ENCODE measurements around the gene SERPINB10. TPM values are rescaled to one million over a fixed set of nuclear protein-coding genes. Genes with fewer than 3 reads are reported as not detected.

The SERPINB10 gene
- total RNA-seq, 1 experiment from 2014 or later = not detected

DNA sequence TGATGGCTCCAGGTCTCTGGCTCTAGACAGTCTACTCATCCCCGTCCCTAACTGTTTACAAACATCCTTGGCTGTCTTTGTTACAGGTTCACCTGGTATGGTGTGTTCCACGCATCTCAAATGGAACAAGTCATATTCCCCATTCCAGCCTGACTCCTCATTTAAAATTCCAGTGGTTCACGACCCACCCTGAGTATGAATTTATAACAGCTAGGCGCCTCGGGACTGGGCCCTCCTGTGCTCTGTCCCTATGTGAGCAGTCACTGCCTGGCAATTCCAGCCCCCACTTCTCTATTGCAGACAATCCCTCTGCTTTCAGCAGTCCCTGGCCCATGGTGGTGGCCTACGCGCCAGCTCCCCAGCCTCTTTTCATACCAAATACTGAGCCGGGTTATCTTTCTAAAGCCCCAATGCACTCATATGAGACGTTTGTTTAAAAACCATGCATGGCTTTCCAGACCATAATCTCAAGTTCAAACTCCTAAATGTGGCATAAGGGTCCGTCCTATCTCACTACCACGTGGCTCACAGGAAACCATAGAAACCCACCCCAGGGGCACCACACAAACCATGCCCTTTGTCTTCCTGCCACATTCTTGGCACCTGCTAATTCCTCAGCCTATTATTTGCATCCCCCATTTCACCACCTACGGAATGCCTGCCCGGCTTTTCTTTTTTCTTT is 63.7 kb downstream of the SERPINB10 start:
- Mint-ChIP-seq H3K4me1 (peaks cover 21% of the 10 kb centered on the region), H3K27ac (peak overlapping the region; percentile 97), H3K9me3 (no peaks in the 10 kb centered on the region), H3K36me3 (no peaks in the 10 kb centered on the region), H3K27me3 (ENCODE audit: low read depth) (peaks cover 56% of the 10 kb centered on the region), H3K4me3 (peak overlapping the region; percentile 90)
- ATAC-seq (no peak; the same call in 1 of the 2 replicates), DNase-seq (ENCODE audit: low spot score) (no peak)
- POLR2A ChIA-PET = no interaction called here
- no peak for TF ChIP-seq SOX15 (CRISPR knock-in tag; IDR thresholded peaks at IDR 0.05)
- CTCF ChIA-PET = interaction anchor here (2.2 kb wide), 1 partner anchor 23 kb away, joined by 10 read pairs; no protein-coding TSS in a partner anchor

DNA sequence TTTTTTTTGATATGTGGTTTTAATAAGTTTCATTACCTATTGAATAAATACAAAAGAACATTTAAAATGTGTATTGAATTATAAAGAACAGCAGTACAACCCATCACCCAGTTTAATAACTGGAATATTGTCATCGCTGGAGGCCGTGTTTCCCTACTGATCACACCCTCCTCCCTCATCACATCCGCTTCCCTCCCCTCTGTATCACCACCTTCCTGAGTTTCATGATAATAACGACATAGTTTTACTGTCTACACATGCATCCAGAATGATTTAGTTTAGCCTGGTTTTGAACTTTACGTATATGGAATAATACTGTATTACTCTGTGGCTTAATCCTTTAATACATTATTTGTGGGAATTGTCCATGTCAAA is 64.2 kb downstream of the SERPINB10 start:
- CTCF ChIA-PET = interaction anchor here (2.2 kb wide), 1 partner anchor 23 kb away, joined by 10 read pairs; no protein-coding TSS in a partner anchor
- POLR2A ChIA-PET = no interaction called here

DNA sequence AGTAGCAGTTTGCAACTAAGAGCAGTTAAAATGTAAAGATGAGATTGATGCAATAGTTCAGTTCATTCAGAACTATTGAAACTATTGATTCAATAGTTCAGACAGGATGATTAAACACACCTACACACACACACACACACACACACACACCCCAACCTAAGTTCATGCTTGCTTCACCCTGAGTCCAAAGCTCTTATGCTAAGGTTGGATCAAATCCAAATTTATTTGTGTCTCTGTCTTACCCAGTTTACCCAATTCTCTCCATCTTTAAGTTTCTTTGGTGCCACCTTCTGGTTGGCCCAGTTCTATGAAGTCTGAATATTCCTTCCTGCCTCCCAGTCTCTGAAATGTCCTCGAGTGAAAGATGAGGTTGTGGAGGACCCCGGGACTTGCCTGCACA is 67.2 kb downstream of the SERPINB10 start:
- no peaks in the 10 kb centered on the region for H3K36me3 Mint-ChIP-seq
- DNase-seq (ENCODE audit: low spot score) (no peak), ATAC-seq (no peak)
- peaks cover 83% of the 10 kb centered on the region for H3K27me3 Mint-ChIP-seq (ENCODE audit: low read depth)
- H3K9me3 Mint-ChIP-seq = no peaks in the 10 kb centered on the region
- peaks cover 15% of the 10 kb centered on the region for H3K4me1 Mint-ChIP-seq
- CTCF ChIA-PET = interaction anchor here (1.2 to 2.5 kb wide), 3 partner anchors 10 to 38 kb away, joined by 3 to 11 read pairs (median 5); no protein-coding TSS in a partner anchor
- no peak overlapping the region for H3K4me3 Mint-ChIP-seq
- POLR2A ChIA-PET = no interaction called here
- H3K27ac Mint-ChIP-seq = no peak overlapping the region
- TF ChIP-seq, protein P1, sequence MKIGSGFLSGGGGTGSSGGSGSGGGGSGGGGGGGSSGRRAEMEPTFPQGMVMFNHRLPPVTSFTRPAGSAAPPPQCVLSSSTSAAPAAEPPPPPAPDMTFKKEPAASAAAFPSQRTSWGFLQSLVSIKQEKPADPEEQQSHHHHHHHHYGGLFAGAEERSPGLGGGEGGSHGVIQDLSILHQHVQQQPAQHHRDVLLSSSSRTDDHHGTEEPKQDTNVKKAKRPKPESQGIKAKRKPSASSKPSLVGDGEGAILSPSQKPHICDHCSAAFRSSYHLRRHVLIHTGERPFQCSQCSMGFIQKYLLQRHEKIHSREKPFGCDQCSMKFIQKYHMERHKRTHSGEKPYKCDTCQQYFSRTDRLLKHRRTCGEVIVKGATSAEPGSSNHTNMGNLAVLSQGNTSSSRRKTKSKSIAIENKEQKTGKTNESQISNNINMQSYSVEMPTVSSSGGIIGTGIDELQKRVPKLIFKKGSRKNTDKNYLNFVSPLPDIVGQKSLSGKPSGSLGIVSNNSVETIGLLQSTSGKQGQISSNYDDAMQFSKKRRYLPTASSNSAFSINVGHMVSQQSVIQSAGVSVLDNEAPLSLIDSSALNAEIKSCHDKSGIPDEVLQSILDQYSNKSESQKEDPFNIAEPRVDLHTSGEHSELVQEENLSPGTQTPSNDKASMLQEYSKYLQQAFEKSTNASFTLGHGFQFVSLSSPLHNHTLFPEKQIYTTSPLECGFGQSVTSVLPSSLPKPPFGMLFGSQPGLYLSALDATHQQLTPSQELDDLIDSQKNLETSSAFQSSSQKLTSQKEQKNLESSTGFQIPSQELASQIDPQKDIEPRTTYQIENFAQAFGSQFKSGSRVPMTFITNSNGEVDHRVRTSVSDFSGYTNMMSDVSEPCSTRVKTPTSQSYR (CRISPR knock-in tag; IDR thresholded peaks at IDR 0.05) = no peak
- no peak for TF ChIP-seq ZBTB21 (CRISPR knock-in tag; IDR thresholded peaks at IDR 0.05; ENCODE audit: borderline replicate concordance)
- TF ChIP-seq, protein P2, sequence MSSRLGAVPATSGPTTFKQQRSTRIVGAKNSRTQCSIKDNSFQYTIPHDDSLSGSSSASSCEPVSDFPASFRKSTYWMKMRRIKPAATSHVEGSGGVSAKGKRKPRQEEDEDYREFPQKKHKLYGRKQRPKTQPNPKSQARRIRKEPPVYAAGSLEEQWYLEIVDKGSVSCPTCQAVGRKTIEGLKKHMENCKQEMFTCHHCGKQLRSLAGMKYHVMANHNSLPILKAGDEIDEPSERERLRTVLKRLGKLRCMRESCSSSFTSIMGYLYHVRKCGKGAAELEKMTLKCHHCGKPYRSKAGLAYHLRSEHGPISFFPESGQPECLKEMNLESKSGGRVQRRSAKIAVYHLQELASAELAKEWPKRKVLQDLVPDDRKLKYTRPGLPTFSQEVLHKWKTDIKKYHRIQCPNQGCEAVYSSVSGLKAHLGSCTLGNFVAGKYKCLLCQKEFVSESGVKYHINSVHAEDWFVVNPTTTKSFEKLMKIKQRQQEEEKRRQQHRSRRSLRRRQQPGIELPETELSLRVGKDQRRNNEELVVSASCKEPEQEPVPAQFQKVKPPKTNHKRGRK (CRISPR knock-in tag; IDR thresholded peaks at IDR 0.05; ENCODE audit: borderline replicate concordance) = 0 out of 2 replicates have a peak, but pooled peaks have one; percentile 60
- TF ChIP-seq, protein P3, sequence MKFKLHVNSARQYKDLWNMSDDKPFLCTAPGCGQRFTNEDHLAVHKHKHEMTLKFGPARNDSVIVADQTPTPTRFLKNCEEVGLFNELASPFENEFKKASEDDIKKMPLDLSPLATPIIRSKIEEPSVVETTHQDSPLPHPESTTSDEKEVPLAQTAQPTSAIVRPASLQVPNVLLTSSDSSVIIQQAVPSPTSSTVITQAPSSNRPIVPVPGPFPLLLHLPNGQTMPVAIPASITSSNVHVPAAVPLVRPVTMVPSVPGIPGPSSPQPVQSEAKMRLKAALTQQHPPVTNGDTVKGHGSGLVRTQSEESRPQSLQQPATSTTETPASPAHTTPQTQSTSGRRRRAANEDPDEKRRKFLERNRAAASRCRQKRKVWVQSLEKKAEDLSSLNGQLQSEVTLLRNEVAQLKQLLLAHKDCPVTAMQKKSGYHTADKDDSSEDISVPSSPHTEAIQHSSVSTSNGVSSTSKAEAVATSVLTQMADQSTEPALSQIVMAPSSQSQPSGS (CRISPR knock-in tag; IDR thresholded peaks at IDR 0.05; ENCODE audit: borderline replicate concordance, low read depth) = no peak
- TF ChIP-seq, protein P4, sequence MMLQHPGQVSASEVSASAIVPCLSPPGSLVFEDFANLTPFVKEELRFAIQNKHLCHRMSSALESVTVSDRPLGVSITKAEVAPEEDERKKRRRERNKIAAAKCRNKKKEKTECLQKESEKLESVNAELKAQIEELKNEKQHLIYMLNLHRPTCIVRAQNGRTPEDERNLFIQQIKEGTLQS (CRISPR knock-in tag; conservative IDR thresholded peaks at IDR 0.05) = no peak
- no peak for TF ChIP-seq RELA (CRISPR knock-in tag; IDR thresholded peaks at IDR 0.05; ENCODE audit: borderline replicate concordance)

More for the DNA sequence above, 64.2 kb downstream of the SERPINB10 start:
- H3K9me3 Mint-ChIP-seq = no peaks in the 10 kb centered on the region
- DNase-seq (ENCODE audit: low spot score) = no peak
- H3K27ac Mint-ChIP-seq = no peak overlapping the region
- no peak for ATAC-seq
- peaks cover 61% of the 10 kb centered on the region for H3K27me3 Mint-ChIP-seq (ENCODE audit: low read depth)
- H3K4me1 Mint-ChIP-seq = peaks cover 21% of the 10 kb centered on the region
- TF ChIP-seq, protein P2 (CRISPR knock-in tag; IDR thresholded peaks at IDR 0.05; ENCODE audit: borderline replicate concordance) = no peak
- TF ChIP-seq HMGA2 (CRISPR knock-in tag; IDR thresholded peaks at IDR 0.05) (no peak), NR3C1 (CRISPR knock-in tag; conservative IDR thresholded peaks at IDR 0.05; ENCODE audit: low read depth) (no peak), CREM (CRISPR knock-in tag; IDR thresholded peaks at IDR 0.05) (no peak)
- TF ChIP-seq, protein P5, sequence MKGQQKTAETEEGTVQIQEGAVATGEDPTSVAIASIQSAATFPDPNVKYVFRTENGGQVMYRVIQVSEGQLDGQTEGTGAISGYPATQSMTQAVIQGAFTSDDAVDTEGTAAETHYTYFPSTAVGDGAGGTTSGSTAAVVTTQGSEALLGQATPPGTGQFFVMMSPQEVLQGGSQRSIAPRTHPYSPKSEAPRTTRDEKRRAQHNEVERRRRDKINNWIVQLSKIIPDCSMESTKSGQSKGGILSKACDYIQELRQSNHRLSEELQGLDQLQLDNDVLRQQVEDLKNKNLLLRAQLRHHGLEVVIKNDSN (CRISPR knock-in tag; IDR thresholded peaks at IDR 0.05) = no peak
- TF ChIP-seq, protein P6, sequence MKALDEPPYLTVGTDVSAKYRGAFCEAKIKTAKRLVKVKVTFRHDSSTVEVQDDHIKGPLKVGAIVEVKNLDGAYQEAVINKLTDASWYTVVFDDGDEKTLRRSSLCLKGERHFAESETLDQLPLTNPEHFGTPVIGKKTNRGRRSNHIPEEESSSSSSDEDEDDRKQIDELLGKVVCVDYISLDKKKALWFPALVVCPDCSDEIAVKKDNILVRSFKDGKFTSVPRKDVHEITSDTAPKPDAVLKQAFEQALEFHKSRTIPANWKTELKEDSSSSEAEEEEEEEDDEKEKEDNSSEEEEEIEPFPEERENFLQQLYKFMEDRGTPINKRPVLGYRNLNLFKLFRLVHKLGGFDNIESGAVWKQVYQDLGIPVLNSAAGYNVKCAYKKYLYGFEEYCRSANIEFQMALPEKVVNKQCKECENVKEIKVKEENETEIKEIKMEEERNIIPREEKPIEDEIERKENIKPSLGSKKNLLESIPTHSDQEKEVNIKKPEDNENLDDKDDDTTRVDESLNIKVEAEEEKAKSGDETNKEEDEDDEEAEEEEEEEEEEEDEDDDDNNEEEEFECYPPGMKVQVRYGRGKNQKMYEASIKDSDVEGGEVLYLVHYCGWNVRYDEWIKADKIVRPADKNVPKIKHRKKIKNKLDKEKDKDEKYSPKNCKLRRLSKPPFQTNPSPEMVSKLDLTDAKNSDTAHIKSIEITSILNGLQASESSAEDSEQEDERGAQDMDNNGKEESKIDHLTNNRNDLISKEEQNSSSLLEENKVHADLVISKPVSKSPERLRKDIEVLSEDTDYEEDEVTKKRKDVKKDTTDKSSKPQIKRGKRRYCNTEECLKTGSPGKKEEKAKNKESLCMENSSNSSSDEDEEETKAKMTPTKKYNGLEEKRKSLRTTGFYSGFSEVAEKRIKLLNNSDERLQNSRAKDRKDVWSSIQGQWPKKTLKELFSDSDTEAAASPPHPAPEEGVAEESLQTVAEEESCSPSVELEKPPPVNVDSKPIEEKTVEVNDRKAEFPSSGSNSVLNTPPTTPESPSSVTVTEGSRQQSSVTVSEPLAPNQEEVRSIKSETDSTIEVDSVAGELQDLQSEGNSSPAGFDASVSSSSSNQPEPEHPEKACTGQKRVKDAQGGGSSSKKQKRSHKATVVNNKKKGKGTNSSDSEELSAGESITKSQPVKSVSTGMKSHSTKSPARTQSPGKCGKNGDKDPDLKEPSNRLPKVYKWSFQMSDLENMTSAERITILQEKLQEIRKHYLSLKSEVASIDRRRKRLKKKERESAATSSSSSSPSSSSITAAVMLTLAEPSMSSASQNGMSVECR (CRISPR knock-in tag; IDR thresholded peaks at IDR 0.05; ENCODE audit: borderline replicate concordance) = no peak
- H3K36me3 Mint-ChIP-seq = no peaks in the 10 kb centered on the region
- peak overlapping the region; percentile 46 for H3K4me3 Mint-ChIP-seq
